Tracheal epithelial cell (primary cell): ENCODE results near the gene ARG2. TPM values are rescaled to one million over a fixed set of nuclear protein-coding genes. Genes with fewer than 3 reads are reported as not detected.

Experiments used
- total RNA-seq: library from RNA; depleted of rRNA; stranded (reverse); fragments of >200 nt; gene quantifications from 2 replicates; pipeline ENCODE4 v1.2.1, GENCODE V29; 2014

Gene ARG2
- total RNA-seq = 52.0 and 53.7 TPM in 2 replicates

DNA sequence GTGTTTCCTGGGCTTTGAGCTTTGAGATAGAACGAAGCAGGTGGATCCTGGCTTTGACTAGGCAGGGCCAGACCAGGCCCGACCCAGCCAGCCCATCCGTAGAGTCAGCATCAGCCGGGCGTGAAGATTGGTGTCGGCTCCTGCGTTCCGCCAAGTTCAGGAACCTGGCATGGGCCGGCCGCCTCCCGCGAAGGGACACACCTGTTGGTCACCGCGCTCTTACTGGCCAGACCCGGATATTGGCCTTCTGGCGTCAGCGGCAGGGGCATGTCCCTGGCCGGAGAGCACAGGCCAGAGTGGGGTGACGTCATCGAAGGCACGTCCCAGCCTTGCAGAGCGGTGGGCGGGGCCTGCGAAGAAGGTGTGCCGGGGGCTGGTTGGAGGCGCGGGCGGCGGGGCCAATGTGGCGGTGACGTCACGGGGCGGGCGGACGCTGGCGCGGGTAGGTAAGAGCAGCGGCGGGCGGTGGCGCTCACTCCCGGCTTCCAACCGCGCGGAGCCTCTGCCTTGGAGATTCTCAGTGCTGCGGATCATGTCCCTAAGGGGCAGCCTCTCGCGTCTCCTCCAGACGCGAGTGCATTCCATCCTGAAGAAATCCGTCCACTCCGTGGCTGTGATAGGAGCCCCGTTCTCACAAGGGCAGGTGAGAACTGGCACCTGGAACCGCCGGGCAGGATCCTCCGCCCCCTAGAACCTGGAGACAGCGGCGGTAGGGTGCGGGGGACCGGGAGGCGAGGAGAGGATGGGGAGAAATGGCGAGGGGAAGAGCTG is at the start of gene ARG2:
Gene ARG2 (plus strand): TSS at position 475 of the 771 bp plus-strand sequence. CDS start 58 bp downstream, at position 533.

DNA sequence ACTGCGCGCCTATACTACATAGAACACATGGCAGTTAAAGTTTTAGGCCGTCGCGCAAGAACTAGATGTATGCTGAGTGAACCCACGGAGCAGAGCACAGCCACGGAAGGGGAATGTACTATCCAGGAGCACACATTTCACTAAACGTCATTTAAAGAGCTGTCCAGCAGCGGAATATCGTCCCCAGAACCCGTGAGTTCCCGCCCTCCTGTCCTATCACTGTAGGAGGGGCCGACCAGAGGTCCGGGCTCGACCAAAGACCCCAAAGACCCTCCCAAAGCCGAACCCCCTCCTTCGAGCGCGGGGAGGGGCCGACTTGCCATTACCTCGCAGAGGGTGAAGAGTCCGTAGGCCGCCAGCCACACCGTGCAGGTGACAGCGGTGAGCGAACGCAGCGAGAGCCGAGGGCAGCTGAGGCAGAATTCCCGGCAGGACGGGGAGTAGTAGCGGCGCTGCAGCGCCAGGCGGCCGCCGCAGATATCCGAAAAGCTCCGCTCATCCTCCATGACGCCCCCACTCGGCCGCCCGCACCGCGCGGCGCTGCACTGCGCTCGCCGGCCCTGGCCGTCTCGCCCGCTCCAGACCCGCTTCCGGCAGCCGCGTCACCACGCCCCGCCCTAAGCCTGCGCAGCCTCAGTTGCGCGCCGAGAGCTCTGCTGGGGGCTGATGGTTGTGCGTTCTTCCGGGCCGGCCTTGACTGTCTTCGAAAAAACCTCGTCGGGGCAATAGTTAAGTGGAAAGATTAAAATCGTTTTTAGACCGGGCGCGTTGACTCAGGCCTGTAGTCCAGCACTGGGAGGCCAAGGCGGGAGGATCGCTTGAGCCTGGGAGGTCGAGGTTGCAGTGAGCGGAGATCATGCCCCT is 19.8 kb upstream of the ARG2 start, which contains the start of gene PIGH:
Gene PIGH (minus strand): TSS at position 571 of the 864 bp plus-strand sequence. CDS start 65 bp downstream, at position 506.

DNA sequence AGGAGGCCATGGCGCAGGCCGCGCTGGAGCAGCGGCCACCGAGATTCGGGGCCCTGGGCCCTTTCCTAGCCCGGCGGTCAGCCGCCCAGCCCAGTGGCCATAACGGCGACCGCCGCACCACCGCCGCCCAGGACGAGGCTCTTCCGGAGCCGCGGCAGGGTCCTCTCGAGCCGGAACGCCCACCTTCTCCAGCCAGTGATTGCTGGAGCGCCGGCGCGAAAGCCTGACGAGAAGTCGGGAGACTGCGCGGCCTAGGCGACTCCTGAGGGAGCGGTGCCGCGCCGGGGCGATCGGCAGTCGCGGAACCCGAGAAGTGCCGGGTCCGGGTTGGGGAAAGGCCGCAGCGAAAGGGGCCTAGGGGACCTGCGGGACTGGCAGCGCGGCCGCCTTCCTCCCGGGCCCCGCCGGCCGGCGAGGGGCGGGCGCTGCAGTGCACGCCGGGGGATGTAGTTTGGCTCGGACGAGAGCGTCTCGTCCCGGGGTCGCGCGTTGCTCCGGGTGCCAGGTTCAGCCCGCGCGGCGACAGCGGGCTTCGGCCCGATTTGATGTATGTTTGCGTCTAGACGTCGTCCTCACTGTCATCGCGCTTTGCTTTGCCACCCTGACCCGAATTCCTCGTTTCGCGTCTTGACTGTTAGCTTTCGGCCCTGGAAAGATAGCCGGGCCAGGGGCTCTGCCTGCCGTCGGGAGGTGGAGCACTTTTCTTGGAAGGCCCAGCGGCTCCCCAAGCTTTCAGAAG is 54.9 kb downstream of the ARG2 start, which contains the start of gene VTI1B:
Gene VTI1B (minus strand): TSS at position 153 of the 739 bp plus-strand sequence. CDS start 143 bp downstream, at position 10.

DNA sequence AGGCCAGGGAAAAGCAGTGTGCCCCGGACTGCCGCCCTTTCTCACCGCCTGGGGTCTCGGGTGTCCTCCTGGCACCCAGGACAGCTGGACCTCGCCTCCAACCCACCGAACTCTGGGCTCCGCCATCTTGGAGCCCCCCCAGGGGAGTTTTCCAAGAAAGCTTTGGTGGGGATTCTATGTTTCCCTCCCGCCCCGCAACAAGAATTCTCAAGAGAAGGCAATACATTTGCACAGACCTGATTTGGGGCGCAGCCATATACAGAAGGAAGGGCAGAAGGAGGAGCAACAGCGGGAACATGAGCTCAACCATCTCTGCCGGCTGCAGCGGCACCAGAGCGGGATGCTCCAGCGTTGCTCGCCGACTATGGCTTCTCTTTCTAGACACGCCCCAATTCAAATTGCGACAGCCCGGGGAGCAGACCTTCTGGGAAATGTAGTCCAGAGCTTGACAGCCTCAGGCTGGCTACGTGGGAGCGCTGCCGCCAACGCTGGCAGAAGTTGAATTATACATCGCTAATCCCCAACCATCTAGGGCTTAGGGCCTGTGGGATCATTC is 75.8 kb downstream of the ARG2 start, which contains the start of gene RDH11:
Gene RDH11 (minus strand): TSS at position 371 of the 556 bp plus-strand sequence. CDS start 61 bp downstream, at position 310.

Other genes with a start within 250 kb of the ARG2 start
- gene PLEK2, start 207.8 kb upstream of the ARG2 start, total RNA-seq = 50.1 and 88.7 TPM in 2 replicates
- gene TMEM229B, start 131.2 kb upstream of the ARG2 start, total RNA-seq = 0.43 and 1.9 TPM in 2 replicates
- 2.9 and 4.0 TPM in 2 replicates for gene PLEKHH1, start 86.6 kb upstream of the ARG2 start, total RNA-seq
- gene PIGH, start 19.7 kb upstream of the ARG2 start, total RNA-seq = 18.1 and 20.0 TPM in 2 replicates
- gene VTI1B, start 54.7 kb downstream of the ARG2 start, total RNA-seq = 48.0 and 62.7 TPM in 2 replicates
- 122 and 141 TPM in 2 replicates for gene RDH11, start 75.8 kb downstream of the ARG2 start, total RNA-seq
- 1.5 and 1.7 TPM in 2 replicates for gene RDH12, start 82.0 kb downstream of the ARG2 start, total RNA-seq
- 12.0 and 13.0 TPM in 2 replicates for gene ZFYVE26, start 196.7 kb downstream of the ARG2 start, total RNA-seq
- gene RAD51B, start 199.9 kb downstream of the ARG2 start, total RNA-seq = 9.6 and 12.5 TPM in 2 replicates